ENCODE measurements around the gene SAP30L. TPM values are rescaled to one million over a fixed set of nuclear protein-coding genes. Genes with fewer than 3 reads are reported as not detected.

SAP30L gene
- total RNA-seq, 3 donors from 2014 or later (not counting 1 experiment from before 2014, with no cell fraction given), result 37.0 to 48.4 (median 47.6) TPM

DNA sequence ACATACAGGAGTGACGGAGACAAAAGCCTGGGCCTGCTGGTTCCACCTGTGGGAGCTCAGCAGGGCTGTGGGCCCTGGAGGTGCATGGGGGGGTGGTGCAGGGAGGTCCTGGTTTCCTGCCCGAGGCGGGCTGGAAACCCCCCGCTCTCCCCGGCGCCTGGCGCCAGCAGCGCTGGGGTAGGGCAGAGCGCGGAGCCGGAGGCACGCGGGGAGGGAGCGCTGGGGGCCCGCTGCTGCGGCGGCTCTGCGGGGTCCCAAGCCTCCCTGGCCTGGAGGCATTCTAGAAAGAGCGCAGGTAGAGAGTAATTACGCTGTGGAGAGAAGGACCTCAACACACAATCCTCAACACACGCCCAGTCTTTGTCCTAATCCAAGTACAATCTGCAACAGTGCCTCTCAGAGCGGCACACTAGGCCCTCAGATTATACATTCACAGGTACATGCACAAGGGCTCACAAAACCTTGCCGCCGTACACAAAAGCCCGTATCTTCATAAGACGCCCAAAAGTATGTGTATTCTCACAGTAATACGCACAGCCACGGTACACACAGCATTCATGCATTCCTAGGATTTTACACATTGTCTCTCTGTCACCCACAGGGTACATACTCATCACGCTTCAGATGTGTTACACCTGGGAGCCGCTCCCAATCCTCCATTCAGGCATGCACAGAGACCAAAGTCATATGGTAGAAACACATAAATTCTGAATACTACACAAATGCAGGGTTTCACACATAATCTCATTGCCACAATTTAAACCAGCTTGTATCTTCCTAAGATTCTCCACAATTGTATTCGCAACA lies 34.4 kb downstream of the SAP30L start:
- no peak overlapping the region for H3K4me3 Mint-ChIP-seq
- intact Hi-C loops (cut with micrococcal nuclease), result no loop called here

DNA sequence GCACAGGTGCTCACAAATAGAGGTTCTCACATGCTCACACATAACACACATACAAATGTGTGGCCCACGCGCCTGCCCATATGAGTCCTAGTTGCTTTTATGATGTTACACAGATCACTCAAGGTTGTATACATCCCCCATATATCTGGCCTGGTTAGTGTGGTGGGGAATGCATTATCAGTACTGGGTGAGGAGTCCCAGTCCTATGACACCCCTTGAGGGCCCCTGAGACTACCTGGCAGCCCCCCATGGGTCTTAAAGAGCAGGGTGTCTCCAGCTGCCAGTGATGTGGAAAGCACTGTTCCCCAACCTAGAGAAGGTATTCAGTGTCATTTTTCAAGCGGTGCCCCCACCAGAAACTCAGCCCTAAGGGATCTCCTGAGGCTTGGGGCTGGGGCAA lies 35.0 kb downstream of the SAP30L start:
- H3K4me3 ChIP-seq (ENCODE audit: low read length), result no peak overlapping the region
- ATAC-seq, result no peak
- no peak overlapping the region for H3K27ac Mint-ChIP-seq
- no peak for DNase-seq
- peaks cover 31% of the 10 kb centered on the region for H3K4me1 ChIP-seq (ENCODE audit: control insufficient read depth, insufficient read depth, low read length)
- H3K9me3 Mint-ChIP-seq, result no peaks in the 10 kb centered on the region
- no peaks in the 10 kb centered on the region for H3K36me3 ChIP-seq (ENCODE audit: control insufficient read depth, insufficient read depth, low read length)
- H3K27ac ChIP-seq (ENCODE audit: low read length), result no peak overlapping the region
- no peaks in the 10 kb centered on the region for H3K36me3 Mint-ChIP-seq
- H3K27me3 Mint-ChIP-seq (ENCODE audit: low read depth in 2 of 2), result peaks cover 75 to 82% of the 10 kb centered on the region in 2 donors
- WGBS (ENCODE audit: insufficient coverage), result 14% methylated on average over 3 of the region's 3 CpGs
- TF ChIP-seq, protein P1, sequence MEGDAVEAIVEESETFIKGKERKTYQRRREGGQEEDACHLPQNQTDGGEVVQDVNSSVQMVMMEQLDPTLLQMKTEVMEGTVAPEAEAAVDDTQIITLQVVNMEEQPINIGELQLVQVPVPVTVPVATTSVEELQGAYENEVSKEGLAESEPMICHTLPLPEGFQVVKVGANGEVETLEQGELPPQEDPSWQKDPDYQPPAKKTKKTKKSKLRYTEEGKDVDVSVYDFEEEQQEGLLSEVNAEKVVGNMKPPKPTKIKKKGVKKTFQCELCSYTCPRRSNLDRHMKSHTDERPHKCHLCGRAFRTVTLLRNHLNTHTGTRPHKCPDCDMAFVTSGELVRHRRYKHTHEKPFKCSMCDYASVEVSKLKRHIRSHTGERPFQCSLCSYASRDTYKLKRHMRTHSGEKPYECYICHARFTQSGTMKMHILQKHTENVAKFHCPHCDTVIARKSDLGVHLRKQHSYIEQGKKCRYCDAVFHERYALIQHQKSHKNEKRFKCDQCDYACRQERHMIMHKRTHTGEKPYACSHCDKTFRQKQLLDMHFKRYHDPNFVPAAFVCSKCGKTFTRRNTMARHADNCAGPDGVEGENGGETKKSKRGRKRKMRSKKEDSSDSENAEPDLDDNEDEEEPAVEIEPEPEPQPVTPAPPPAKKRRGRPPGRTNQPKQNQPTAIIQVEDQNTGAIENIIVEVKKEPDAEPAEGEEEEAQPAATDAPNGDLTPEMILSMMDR (IDR thresholded peaks at IDR 0.05), result no peak
- H3K9me3 ChIP-seq (ENCODE audit: control insufficient read depth, insufficient read depth, low read length), result peaks cover 2% of the 10 kb centered on the region
- peaks cover 84% of the 10 kb centered on the region for H3K27me3 ChIP-seq (ENCODE audit: control insufficient read depth, insufficient read depth, low read length)
- H3K4me3 Mint-ChIP-seq, result no peak overlapping the region
- intact Hi-C loops (cut with micrococcal nuclease), result no loop called here
- H3K4me1 Mint-ChIP-seq, result peaks cover 13 to 26% of the 10 kb centered on the region in 2 donors

More for the DNA sequence above, 34.4 kb downstream of the SAP30L start:
- no peaks in the 10 kb centered on the region for H3K36me3 Mint-ChIP-seq
- Histone ChIP-seq H3K27me3 (ENCODE audit: control insufficient read depth, insufficient read depth, low read length) (peaks cover 89% of the 10 kb centered on the region), H3K4me1 (ENCODE audit: control insufficient read depth, insufficient read depth, low read length) (peaks cover 37% of the 10 kb centered on the region), H3K4me3 (ENCODE audit: low read length) (no peak overlapping the region), H3K27ac (ENCODE audit: low read length) (no peak overlapping the region), H3K9me3 (ENCODE audit: control insufficient read depth, insufficient read depth, low read length) (peaks cover 2% of the 10 kb centered on the region), H3K36me3 (ENCODE audit: control insufficient read depth, insufficient read depth, low read length) (no peaks in the 10 kb centered on the region)
- DNase-seq, result peak in 1 of 2 donors; percentile 36
- no peaks in the 10 kb centered on the region for H3K9me3 Mint-ChIP-seq
- TF ChIP-seq, protein P1 (IDR thresholded peaks at IDR 0.05), result no peak
- H3K27ac Mint-ChIP-seq, result no peak overlapping the region
- peaks cover 20 to 31% of the 10 kb centered on the region in 2 donors for H3K4me1 Mint-ChIP-seq
- ATAC-seq, result peak in 1 of 3 donors; percentile 45
- WGBS (ENCODE audit: insufficient coverage), result 10% methylated on average over 31 of the region's 31 CpGs
- peaks cover 72 to 82% of the 10 kb centered on the region in 2 donors for H3K27me3 Mint-ChIP-seq (ENCODE audit: low read depth in 2 of 2)

DNA sequence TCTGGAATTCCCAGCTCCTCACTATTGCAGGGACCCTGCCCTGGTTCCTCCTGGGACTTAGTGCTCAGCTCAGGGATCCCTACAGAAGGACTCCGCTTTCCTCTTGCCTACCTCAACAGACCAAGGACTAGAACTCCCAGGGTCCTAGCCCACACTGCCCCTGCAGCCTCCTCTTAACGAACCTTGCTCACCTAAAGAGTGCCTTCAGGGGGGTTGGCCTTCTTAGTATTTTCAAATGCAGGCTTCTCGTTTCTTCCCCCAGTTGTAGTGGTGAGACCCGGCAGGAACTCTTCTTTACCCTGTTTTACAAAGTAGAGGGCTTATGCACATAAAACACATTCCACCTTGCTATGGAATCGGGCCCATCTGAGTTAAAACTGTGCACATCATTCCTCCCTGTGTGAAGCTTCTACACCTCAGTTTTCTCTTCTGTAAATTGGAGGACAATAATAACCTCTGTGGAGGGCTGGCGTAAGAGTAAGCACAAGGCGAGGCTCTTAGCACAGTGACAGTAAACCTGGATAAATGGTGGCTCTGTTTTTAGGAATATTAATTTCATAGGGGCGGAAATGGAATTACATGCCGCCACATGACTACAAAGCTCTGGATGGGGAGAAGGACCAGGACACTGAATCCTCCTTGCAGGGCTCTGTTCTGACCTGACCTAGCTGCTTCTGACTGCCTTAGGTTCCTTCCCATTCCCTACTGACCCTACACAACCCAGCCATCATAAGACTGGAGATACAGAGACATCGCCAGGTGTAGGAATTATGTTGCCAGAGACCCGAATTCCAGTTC lies 36.0 kb downstream of the SAP30L start:
- Mint-ChIP-seq H3K36me3 (no peaks in the 10 kb centered on the region), H3K4me1 (peaks cover 7 to 21% of the 10 kb centered on the region in 2 donors), H3K9me3 (no peaks in the 10 kb centered on the region), H3K4me3 (no peak overlapping the region), H3K27ac (no peak overlapping the region), H3K27me3 (ENCODE audit: low read depth in 2 of 2) (peaks cover 73 to 84% of the 10 kb centered on the region in 2 donors)
- ATAC-seq (no peak), DNase-seq (no peak)
- Histone ChIP-seq H3K9me3 (ENCODE audit: control insufficient read depth, insufficient read depth, low read length) (peaks cover 2% of the 10 kb centered on the region), H3K36me3 (ENCODE audit: control insufficient read depth, insufficient read depth, low read length) (no peaks in the 10 kb centered on the region), H3K27me3 (ENCODE audit: control insufficient read depth, insufficient read depth, low read length) (peaks cover 84% of the 10 kb centered on the region), H3K27ac (ENCODE audit: low read length) (no peak overlapping the region), H3K4me3 (ENCODE audit: low read length) (no peak overlapping the region), H3K4me1 (ENCODE audit: control insufficient read depth, insufficient read depth, low read length) (peaks cover 22% of the 10 kb centered on the region)
- intact Hi-C loops (cut with micrococcal nuclease), result no loop called here
- TF ChIP-seq, protein P1 (IDR thresholded peaks at IDR 0.05), result no peak
- WGBS (ENCODE audit: insufficient coverage), result 26% methylated on average over 11 of the region's 11 CpGs

Measured in natural killer cell (primary cell).